ENCODE data around the gene ANK3. TPM values are rescaled to one million over a fixed set of nuclear protein-coding genes. Genes with fewer than 3 reads are reported as not detected.

Gene ANK3
- total RNA-seq, 1 donor from 2014 or later, result 87.6 TPM

GRCh38 chr10:60237977-60238758 lies 151.5 kb downstream of the ANK3 start:
- Mint-ChIP-seq H3K9me3 (ENCODE audit: low read depth) (no peaks in the 10 kb centered on the region), H3K27me3 (no peaks in the 10 kb centered on the region), H3K4me3 (ENCODE audit: low read depth) (no peak overlapping the region), H3K27ac (no peak overlapping the region), H3K36me3 (ENCODE audit: insufficient read depth) (no peaks in the 10 kb centered on the region), H3K4me1 (ENCODE audit: low read depth) (peaks cover 3% of the 10 kb centered on the region)
- TF ChIP-seq CTCF (IDR thresholded peaks at IDR 0.05; ENCODE audit: unreplicated experiment), result peak; percentile 44
- no peak for DNase-seq (ENCODE audit: low spot score, unreplicated experiment)

GRCh38 chr10:60236869-60237524 lies 152.7 kb downstream of the ANK3 start:
- Mint-ChIP-seq H3K4me1 (ENCODE audit: low read depth) (peaks cover 7% of the 10 kb centered on the region), H3K36me3 (ENCODE audit: insufficient read depth) (no peaks in the 10 kb centered on the region), H3K9me3 (ENCODE audit: low read depth) (no peaks in the 10 kb centered on the region), H3K27ac (no peak overlapping the region), H3K27me3 (no peaks in the 10 kb centered on the region), H3K4me3 (ENCODE audit: low read depth) (no peak overlapping the region)
- TF ChIP-seq CTCF (IDR thresholded peaks at IDR 0.05; ENCODE audit: unreplicated experiment), result no peak
- DNase-seq (ENCODE audit: low spot score, unreplicated experiment), result no peak

GRCh38 chr10:60235001-60235400 lies 154.7 kb downstream of the ANK3 start:
- Mint-ChIP-seq H3K4me1 (ENCODE audit: low read depth) (peaks cover 7% of the 10 kb centered on the region), H3K9me3 (ENCODE audit: low read depth) (no peaks in the 10 kb centered on the region), H3K36me3 (ENCODE audit: insufficient read depth) (no peaks in the 10 kb centered on the region), H3K4me3 (ENCODE audit: low read depth) (no peak overlapping the region), H3K27ac (no peak overlapping the region), H3K27me3 (no peaks in the 10 kb centered on the region)
- no peak for DNase-seq (ENCODE audit: low spot score, unreplicated experiment)
- TF ChIP-seq CTCF (IDR thresholded peaks at IDR 0.05; ENCODE audit: unreplicated experiment), result no peak

- Mint-ChIP-seq H3K27ac (no peak overlapping the region), H3K36me3 (ENCODE audit: insufficient read depth) (no peaks in the 10 kb centered on the region), H3K4me1 (ENCODE audit: low read depth) (peaks cover 7% of the 10 kb centered on the region), H3K27me3 (no peaks in the 10 kb centered on the region), H3K9me3 (ENCODE audit: low read depth) (no peaks in the 10 kb centered on the region), H3K4me3 (ENCODE audit: low read depth) (no peak overlapping the region)
- TF ChIP-seq CTCF (IDR thresholded peaks at IDR 0.05; ENCODE audit: unreplicated experiment), result no peak
- DNase-seq (ENCODE audit: low spot score, unreplicated experiment), result no peak
Observed at GRCh38 chr10:60234551-60234950, 155.1 kb downstream of the ANK3 start.

GRCh38 chr10:60230892-60231291 lies 158.8 kb downstream of the ANK3 start:
- DNase-seq (ENCODE audit: low spot score, unreplicated experiment), result no peak
- no peaks in the 10 kb centered on the region for H3K27me3 Mint-ChIP-seq
- H3K4me3 Mint-ChIP-seq (ENCODE audit: low read depth), result no peak overlapping the region
- H3K9me3 Mint-ChIP-seq (ENCODE audit: low read depth), result no peaks in the 10 kb centered on the region
- TF ChIP-seq CTCF (IDR thresholded peaks at IDR 0.05; ENCODE audit: unreplicated experiment), result no peak
- H3K4me1 Mint-ChIP-seq (ENCODE audit: low read depth), result peaks cover 4% of the 10 kb centered on the region
- H3K27ac Mint-ChIP-seq, result peak overlapping the region; percentile 34
- H3K36me3 Mint-ChIP-seq (ENCODE audit: insufficient read depth), result no peaks in the 10 kb centered on the region
